Mononuclear cell (primary cell): ENCODE data around the gene MANBA. TPM values are rescaled to one million over a fixed set of nuclear protein-coding genes. Genes with fewer than 3 reads are reported as not detected.

Experiments
- H3K27me3 ChIP-seq: 2 replicates; pipeline ENCODE4 v1.6.0; 2011; ENCODE audit warnings: low read length, control low read depth; ENCODE audit not compliant: insufficient read depth
- H3K4me1 ChIP-seq: 2 replicates; pipeline ENCODE4 v1.5.1; 2011; ENCODE audit warnings: mild to moderate bottlenecking, low read length, control low read depth; ENCODE audit not compliant: insufficient read depth
- H3K4me3 ChIP-seq: 2 replicates; pipeline ENCODE4 v1.5.1; 2011; ENCODE audit warnings: mild to moderate bottlenecking, low read length, moderate library complexity
- H3K9me3 ChIP-seq: 2 replicates; pipeline ENCODE4 v1.5.1; 2011; ENCODE audit warnings: low read depth, mild to moderate bottlenecking, control low read depth, low read length
- total RNA-seq: library from RNA; depleted of rRNA; stranded (reverse); fragments of >200 nt; gene quantifications from one replicate; pipeline ENCODE4 v1.2.3, GENCODE V29; 2012

Gene MANBA
- total RNA-seq, 1 donor: 82.6 TPM

- Histone ChIP-seq H3K4me3 (no peak overlapping the region), H3K4me1 (peaks cover 35% of the 10 kb centered on the region), H3K27me3 (no peaks in the 10 kb centered on the region), H3K9me3 (no peaks in the 10 kb centered on the region)
Observed at GRCh38 chr4:102616636-102617035, 144.1 kb downstream of the MANBA start.

DNA sequence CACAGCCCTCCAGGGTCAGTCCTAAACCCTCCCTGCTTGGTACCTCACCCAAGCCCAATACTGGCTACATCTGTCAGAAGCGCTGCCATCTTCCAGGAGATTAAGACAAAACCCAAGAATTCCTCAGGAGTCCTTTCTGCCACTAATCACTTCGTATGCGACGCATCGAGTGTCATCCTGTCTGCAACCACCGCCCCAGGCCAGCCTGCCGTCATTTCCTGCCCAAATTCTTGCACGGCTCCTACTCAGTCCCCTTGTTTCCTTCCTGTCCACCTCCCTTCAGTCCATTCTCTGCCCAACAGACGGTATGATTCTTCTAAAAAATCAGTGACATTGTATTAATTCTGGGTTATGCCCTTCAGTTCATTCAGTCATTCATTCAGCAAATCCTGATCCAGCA lies 146.0 kb downstream of the MANBA start:
- Histone ChIP-seq H3K4me1 (peaks cover 42% of the 10 kb centered on the region), H3K27me3 (no peaks in the 10 kb centered on the region), H3K9me3 (no peaks in the 10 kb centered on the region), H3K4me3 (peak overlapping the region; percentile 29)

DNA sequence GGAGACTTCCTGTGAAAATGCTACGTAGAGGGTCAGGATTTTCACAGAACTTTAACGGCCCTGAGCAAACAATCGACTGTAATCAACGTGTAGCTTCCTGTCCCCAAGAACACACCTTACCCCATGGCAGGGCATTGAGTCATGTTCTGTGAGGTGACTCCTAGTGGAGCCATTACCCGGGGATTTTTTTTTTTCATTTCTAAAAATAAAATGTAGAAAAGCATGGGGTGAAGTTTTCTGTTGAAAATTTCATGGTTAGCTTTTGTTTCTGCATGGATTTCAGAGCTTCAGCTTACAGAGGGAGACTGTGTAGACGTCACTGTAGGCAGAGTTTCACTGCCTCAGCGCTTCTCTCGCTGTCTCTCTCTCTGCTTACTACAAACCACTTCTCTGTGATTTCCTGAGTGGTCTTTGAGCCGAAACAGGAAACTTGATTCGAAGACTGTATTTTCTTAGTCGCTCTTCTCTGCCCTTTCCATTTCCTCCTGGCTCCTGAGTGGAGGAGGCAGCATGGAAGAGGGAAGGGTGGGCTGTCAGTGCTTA lies 147.9 kb downstream of the MANBA start:
- Histone ChIP-seq H3K4me3 (no peak overlapping the region), H3K27me3 (no peaks in the 10 kb centered on the region), H3K9me3 (no peaks in the 10 kb centered on the region), H3K4me1 (peaks cover 42% of the 10 kb centered on the region)

- Histone ChIP-seq H3K9me3 (no peaks in the 10 kb centered on the region), H3K4me3 (no peak overlapping the region), H3K4me1 (peaks cover 42% of the 10 kb centered on the region), H3K27me3 (no peaks in the 10 kb centered on the region)
Observed at GRCh38 chr4:102612210-102612609, 148.6 kb downstream of the MANBA start.

DNA sequence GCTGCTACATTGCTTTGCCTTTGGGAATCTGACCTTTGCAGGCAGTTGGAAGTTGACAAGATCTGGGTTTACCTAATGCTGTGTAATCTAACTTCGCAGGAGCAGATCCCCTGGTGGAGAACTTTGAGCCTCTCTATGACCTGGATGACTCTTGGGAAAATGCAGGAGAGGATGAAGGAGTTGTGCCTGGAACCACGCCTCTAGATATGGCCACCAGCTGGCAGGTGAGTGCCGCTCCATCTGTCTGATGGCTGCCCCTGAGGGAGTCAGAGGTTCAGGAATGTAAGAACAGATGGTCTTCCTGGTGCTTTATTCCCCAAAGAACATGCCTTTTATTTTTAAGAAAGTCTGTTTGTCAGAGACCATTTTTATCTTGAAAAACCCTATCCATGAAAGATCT lies 150.3 kb downstream of the MANBA start:
- H3K4me1 ChIP-seq: peaks cover 42% of the 10 kb centered on the region

GRCh38 chr4:102610007-102610406 lies 150.8 kb downstream of the MANBA start:
- Histone ChIP-seq H3K27me3 (no peaks in the 10 kb centered on the region), H3K4me1 (peaks cover 38% of the 10 kb centered on the region), H3K9me3 (no peaks in the 10 kb centered on the region), H3K4me3 (no peak overlapping the region)

More for the DNA sequence above, 150.3 kb downstream of the MANBA start:
- Histone ChIP-seq H3K9me3 (no peaks in the 10 kb centered on the region), H3K4me3 (no peak overlapping the region), H3K27me3 (no peaks in the 10 kb centered on the region)

- Histone ChIP-seq H3K4me1 (peaks cover 22% of the 10 kb centered on the region), H3K27me3 (no peaks in the 10 kb centered on the region), H3K4me3 (no peak overlapping the region), H3K9me3 (no peaks in the 10 kb centered on the region)
Observed at GRCh38 chr4:102608190-102608589, 152.6 kb downstream of the MANBA start.

GRCh38 chr4:102606846-102607450 lies 153.8 kb downstream of the MANBA start:
- no peaks in the 10 kb centered on the region for H3K27me3 ChIP-seq
- peaks cover 10% of the 10 kb centered on the region for H3K4me1 ChIP-seq
- no peak overlapping the region for H3K4me3 ChIP-seq
- no peaks in the 10 kb centered on the region for H3K9me3 ChIP-seq

GRCh38 chr4:102606261-102606660 lies 154.5 kb downstream of the MANBA start:
- H3K9me3 ChIP-seq: no peaks in the 10 kb centered on the region

GRCh38 chr4:102604222-102604940 lies 156.4 kb downstream of the MANBA start:
- Histone ChIP-seq H3K4me3 (no peak overlapping the region), H3K27me3 (no peaks in the 10 kb centered on the region), H3K4me1 (peaks cover 2% of the 10 kb centered on the region), H3K9me3 (no peaks in the 10 kb centered on the region)

More at GRCh38 chr4:102606261-102606660, 154.5 kb downstream of the MANBA start:
- H3K4me1 ChIP-seq: peaks cover 3% of the 10 kb centered on the region
- H3K27me3 ChIP-seq: no peaks in the 10 kb centered on the region
- no peak overlapping the region for H3K4me3 ChIP-seq

DNA sequence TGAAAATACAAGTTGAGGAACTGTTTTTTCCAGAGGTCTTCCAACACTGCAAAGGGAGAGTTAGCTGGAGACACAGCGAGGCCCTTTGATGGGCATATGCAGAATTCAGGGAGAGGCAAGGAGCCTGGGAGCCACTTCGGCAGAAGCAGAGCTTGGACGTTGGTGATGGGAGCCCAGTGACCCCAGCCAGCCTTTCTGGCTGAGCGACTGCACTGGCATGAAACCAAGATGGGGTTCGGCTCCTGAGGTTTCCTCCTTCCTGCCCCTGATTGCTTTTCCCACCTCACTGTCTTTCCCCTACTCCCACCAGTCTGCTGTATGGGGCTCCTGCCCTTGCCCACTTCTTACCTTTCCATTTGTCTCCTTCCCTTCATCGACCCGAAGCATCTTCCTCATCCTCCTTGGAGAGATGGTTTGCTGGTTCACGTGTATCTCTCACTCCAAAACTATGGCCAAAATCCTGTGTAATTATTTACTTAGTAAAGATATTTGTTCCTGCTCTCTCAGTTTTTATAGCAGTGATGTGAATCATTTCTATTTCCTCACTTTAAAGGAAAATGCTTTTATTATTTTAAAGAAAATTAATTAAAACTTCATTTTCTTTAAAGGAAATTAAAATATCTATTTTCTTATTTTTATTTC lies 159.1 kb downstream of the MANBA start:
- Histone ChIP-seq H3K4me1 (peaks cover 9% of the 10 kb centered on the region), H3K4me3 (no peak overlapping the region), H3K9me3 (no peaks in the 10 kb centered on the region), H3K27me3 (no peaks in the 10 kb centered on the region)

- H3K4me3 ChIP-seq: no peak overlapping the region
- no peaks in the 10 kb centered on the region for H3K27me3 ChIP-seq
- H3K9me3 ChIP-seq: no peaks in the 10 kb centered on the region
- peaks cover 9% of the 10 kb centered on the region for H3K4me1 ChIP-seq
Observed at GRCh38 chr4:102600689-102601088, 160.1 kb downstream of the MANBA start.

- peaks cover 9% of the 10 kb centered on the region for H3K4me1 ChIP-seq
- no peaks in the 10 kb centered on the region for H3K9me3 ChIP-seq
- H3K27me3 ChIP-seq: no peaks in the 10 kb centered on the region
- H3K4me3 ChIP-seq: no peak overlapping the region
Observed at GRCh38 chr4:102599886-102600285, 160.9 kb downstream of the MANBA start.

- no peaks in the 10 kb centered on the region for H3K9me3 ChIP-seq
- H3K4me1 ChIP-seq: peaks cover 9% of the 10 kb centered on the region
- no peaks in the 10 kb centered on the region for H3K27me3 ChIP-seq
- H3K4me3 ChIP-seq: no peak overlapping the region
Observed at GRCh38 chr4:102599455-102599854, 161.3 kb downstream of the MANBA start.

GRCh38 chr4:102598762-102599374 lies 161.9 kb downstream of the MANBA start:
- peaks cover 9% of the 10 kb centered on the region for H3K4me1 ChIP-seq
- no peaks in the 10 kb centered on the region for H3K27me3 ChIP-seq
- H3K4me3 ChIP-seq: no peak overlapping the region
- no peaks in the 10 kb centered on the region for H3K9me3 ChIP-seq
